RWPE2 (cell line): Measurements from ENCODE around the gene PLOD2.

Source experiments
- ATAC-seq: fragments of 200-7000 bp; cut with Tn5 transposase; 3 replicates; pipeline ENCODE4 v1.9.1; 2021; ENCODE audit warnings: low read depth
- DNase-seq: peaks from one replicate; pipeline ENCODE4 v3.0.0-alpha.2; 2020; ENCODE audit warnings: low spot score
- H3K27ac ChIP-seq: fragments of 450-650 bp; 2 replicates; pipeline ENCODE4 v1.5.1; 2017; ENCODE audit warnings: mild to moderate bottlenecking; ENCODE audit not compliant: poor library complexity, severe bottlenecking
- H3K27me3 ChIP-seq: fragments of 250-450 bp; sonication (Bioruptor Pico); 2 replicates; pipeline ENCODE4 v1.5.1; 2021; ENCODE audit warnings: mild to moderate bottlenecking, moderate library complexity; ENCODE audit not compliant: insufficient read depth, poor library complexity, severe bottlenecking
- H3K36me3 ChIP-seq: fragments of 250-450 bp; sonication (Bioruptor Pico); 2 replicates; pipeline ENCODE4 v1.5.1; 2020; ENCODE audit warnings: low read depth, mild to moderate bottlenecking, moderate library complexity
- H3K4me1 ChIP-seq: fragments of 250-450 bp; sonication (Bioruptor Pico); 2 replicates; pipeline ENCODE4 v1.5.1; 2021; ENCODE audit warnings: mild to moderate bottlenecking, moderate library complexity; ENCODE audit not compliant: insufficient read depth, poor library complexity, severe bottlenecking
- H3K4me3 ChIP-seq: fragments of 250-450 bp; sonication (Bioruptor Pico); 2 replicates; pipeline ENCODE4 v1.5.1; 2021; ENCODE audit warnings: mild to moderate bottlenecking, moderate library complexity; ENCODE audit not compliant: severe bottlenecking
- H3K9me3 ChIP-seq: fragments of 250-450 bp; sonication (Bioruptor Pico); 2 replicates; pipeline ENCODE4 v1.5.1; 2021; ENCODE audit warnings: mild to moderate bottlenecking, moderate library complexity; ENCODE audit not compliant: severe bottlenecking
- CTCF ChIP-seq: fragments of 450-650 bp; IDR thresholded peaks from one replicate; pipeline ENCODE4 v1.5.1; 2017; ENCODE audit warnings: mild to moderate bottlenecking, moderate library complexity; ENCODE audit not compliant: poor library complexity, severe bottlenecking

PLOD2 gene

GRCh38 chr3:146019508-146019907 is 141.5 kb downstream of the PLOD2 start:
- ATAC-seq (no peak), DNase-seq (no peak)
- Histone ChIP-seq H3K27ac (no peak overlapping the region), H3K36me3 (no peaks in the 10 kb centered on the region), H3K4me3 (no peak overlapping the region), H3K4me1 (no peaks in the 10 kb centered on the region), H3K9me3 (no peaks in the 10 kb centered on the region), H3K27me3 (no peaks in the 10 kb centered on the region)
- no peak for TF ChIP-seq CTCF
